K562 (cell line): ENCODE results near the gene ANAPC2. TPM values are rescaled to one million over a fixed set of nuclear protein-coding genes. Genes with fewer than 3 reads are reported as not detected.
A peak's percentile ranks its signal among the peaks of the same experiment; 100 is the strongest.

Experiments used
- ADNP ChIP-seq: fragments of 200-800 bp; sonication (Bioruptor generic); IDR thresholded peaks from 2 replicates; pipeline ENCODE4 v1.6.1; 2016; ENCODE audit warnings: missing genetic modification characterization, missing compliant biosample characterization
- CBX3 ChIP-seq, 2 experiments: IDR thresholded peaks; 1 replicate in 1 of 2; 2 replicates in 1 of 2; pipeline ENCODE4 v1.6.1; 2012; ENCODE audit warnings: inconsistent platforms in 2 of 2, low read length in 2 of 2, borderline replicate concordance in 1 of 2, control low read depth in 1 of 2
- CTBP1 ChIP-seq: fragments of 450-650 bp; IDR thresholded peaks from 2 replicates; pipeline ENCODE4 v1.6.1; 2016; ENCODE audit warnings: borderline replicate concordance
- CTCF ChIP-seq, 3 experiments: IDR thresholded peaks in 2 of 3; conservative IDR thresholded peaks in 1 of 3; 2 replicates each; pipeline ENCODE4 v1.5.1; 2011 to 2012; ENCODE audit warnings: low read length in 3 of 3, mild to moderate bottlenecking in 3 of 3, control low read depth in 2 of 3, improper control_type of control experiment in 1 of 3, inconsistent platforms in 1 of 3, low read depth in 1 of 3, mixed read lengths in 1 of 3, moderate library complexity in 1 of 3; ENCODE audit not compliant: insufficient read depth in 2 of 3
- HMGN3 ChIP-seq: IDR thresholded peaks from 2 replicates; pipeline ENCODE4 v1.6.1; 2011; ENCODE audit warnings: borderline replicate concordance, low read depth, mild to moderate bottlenecking, mixed read lengths, low read length; ENCODE audit not compliant: insufficient read length; ENCODE audit errors: extremely low read depth
- POLR3G ChIP-seq: IDR thresholded peaks from 2 replicates; pipeline ENCODE4 v1.6.1; 2011; ENCODE audit not compliant: insufficient read length, insufficient replicate concordance; ENCODE audit errors: extremely low read depth
- REST ChIP-seq, 2 experiments: fragments of 450-650 bp; formaldehyde crosslinking in 1 of 2; IDR thresholded peaks; 2 replicates each; pipeline versions ENCODE4 v1.4.0 to v1.6.1; 2014 to 2020; ENCODE audit warnings: mild to moderate bottlenecking in 2 of 2, borderline replicate concordance in 1 of 2, low read depth in 1 of 2
- YY1 ChIP-seq, 3 experiments: IDR thresholded peaks; 2 replicates each; pipeline ENCODE4 v1.6.1; 2011; ENCODE audit warnings: low read length in 2 of 3, mild to moderate bottlenecking in 2 of 3, moderate library complexity in 2 of 3, borderline replicate concordance in 1 of 3, control low read depth in 1 of 3, low read depth in 1 of 3; ENCODE audit not compliant: insufficient read depth in 3 of 3, insufficient replicate concordance in 2 of 3, control insufficient read depth in 1 of 3, insufficient read length in 1 of 3; ENCODE audit errors: extremely low read depth in 1 of 3
- ZBTB33 ChIP-seq: sonication (generic); formaldehyde crosslinking; IDR thresholded peaks from 2 replicates; pipeline ENCODE4 v1.8.1; 2023; ENCODE audit warnings: mild to moderate bottlenecking, missing genetic modification reagents
- polyA plus RNA-seq, 8 experiments: library from polyadenylated mRNA; depleted of rRNA in 4 of 8; stranded (reverse) in 5 of 8; unstranded in 3 of 8; fragments of >200 nt; fragmentation: Nextera tagmentation in 2 of 8; fragmentation: Illumina TruSeq in 1 of 8; extraction: Ambion mirVana in 2 of 8; extraction: Trizol in 1 of 8; gene quantifications; 2 replicates each; pipeline versions ENCODE4 v1.2.1 to v1.2.3, GENCODE V29; 2011 to 2014; ENCODE audit warnings: inconsistent platforms in 1 of 8, missing spikeins in 1 of 8
- total RNA-seq, 7 experiments: library from RNA; depleted of rRNA in 6 of 7; stranded (reverse); fragments of >200 nt in 6 of 7; fragmentation: Illumina TruSeq in 2 of 7; extraction: Trizol in 2 of 7; gene quantifications; 2 replicates each; pipeline versions ENCODE4 v1.2.1 to v1.2.3, GENCODE V29; 2011 to 2021; ENCODE audit warnings: low replicate concordance in 1 of 7

Gene ANAPC2
- total and polyA plus RNA-seq, 9 of the 15 experiments (the other 6 are each of a cell fraction or from before 2014, with no cell fraction given), result 0.11 to 56.5 (median 17.1) TPM; not detected in 1

- TF ChIP-seq REST (IDR thresholded peaks at IDR 0.05; ENCODE audit: borderline replicate concordance) (peak; percentile 43; the same call in 1 of the 2 replicates), REST (CRISPR knock-in tag; IDR thresholded peaks at IDR 0.05; ENCODE audit: low read depth) (no peak), ADNP (tag) (no peak), POLR3G (no peak), ZBTB33 (CRISPR knock-in tag) (peak; percentile 46; the same call in 1 of the 2 replicates), HMGN3 (no peak), YY1 (IDR thresholded peaks at IDR 0.05; ENCODE audit: borderline replicate concordance in 1 of 3, control insufficient read depth in 1 of 3, extremely low read depth in 1 of 3, insufficient read depth in 3 of 3, insufficient read length in 1 of 3, insufficient replicate concordance in 2 of 3, low read depth in 1 of 3, low read length in 2 of 3) (peak in 1 of 3 experiments; percentile 40), CTCF (IDR thresholded peaks at IDR 0.05 in 2 of 3, conservative IDR thresholded peaks at IDR 0.05 in 1 of 3; ENCODE audit: insufficient read depth in 2 of 3, low read depth in 1 of 3, low read length in 3 of 3) (peak; percentile 73 to 82 (median 82)), CBX3 (IDR thresholded peaks at IDR 0.05; ENCODE audit: borderline replicate concordance in 1 of 2, low read length in 2 of 2) (0 out of 3 replicates have a peak, but pooled peaks of 1 of the 2 experiments have one; percentile 28), CTBP1 (peak; percentile 68)
Measured at GRCh38 chr9:137176302-137177182, 11.8 kb downstream of the ANAPC2 start (continued).
